ENCODE data around the gene APBB2.

- TF ChIP-seq POLR2A (IDR thresholded peaks at IDR 0.05; ENCODE audit: extremely low read depth, insufficient read length), result no peak
- no peak for TF ChIP-seq CTCF (IDR thresholded peaks at IDR 0.05; ENCODE audit: low read depth, low read length)
- no peak for TF ChIP-seq MYC (IDR thresholded peaks at IDR 0.05; ENCODE audit: low read depth, low read length)
- TF ChIP-seq MAX (IDR thresholded peaks at IDR 0.05; ENCODE audit: low read depth, low read length), result no peak
Observed at GRCh38 chr4:41256740-41257256, 42.5 kb upstream of the APBB2 start, which contains the start of gene UCHL1.

Data from NB4 (cell line).